OCI-LY3 (cell line): ENCODE data around the gene SLCO4A1.
A peak's percentile ranks its signal among the peaks of the same experiment; 100 is the strongest.

ENCODE experiments used
- H2AFZ ChIP-seq: fragments of 200-600, 300-600 bp; shearing (Covaris generic); 2 replicates; pipeline ENCODE4 v1.6.0; 2014; ENCODE audit warnings: antibody characterized with exemption, low read depth, low read length
- H3K27ac ChIP-seq: fragments of 200-600, 300-600 bp; sonication (generic); 2 replicates; pipeline ENCODE4 v1.5.1; 2014; ENCODE audit warnings: mild to moderate bottlenecking, low read length, moderate library complexity, mixed read lengths
- H3K27me3 ChIP-seq: fragments of 200-600, 300-600 bp; sonication (generic); 2 replicates; pipeline ENCODE4 v1.6.1; 2014; ENCODE audit warnings: low read depth, low read length, mixed read lengths
- H3K36me3 ChIP-seq: fragments of 200-600, 300-600 bp; sonication (generic); replicated peaks from 2 replicates; pipeline ENCODE3; 2014; ENCODE audit warnings: low read depth, low read length, mixed read lengths
- H3K4me1 ChIP-seq: fragments of 300-600, 200-600 bp; sonication (generic); 2 replicates; pipeline ENCODE4 v1.6.1; 2014; ENCODE audit warnings: low read length, mixed read lengths
- H3K4me2 ChIP-seq: fragments of 200-600, 300-600 bp; sonication (generic); 2 replicates; pipeline ENCODE4 v1.6.1; 2014; ENCODE audit warnings: low read length, mixed read lengths
- H3K4me3 ChIP-seq: fragments of 300-600, 200-600 bp; sonication (generic); 2 replicates; pipeline ENCODE4 v1.5.1; 2014; ENCODE audit warnings: antibody characterized with exemption, mild to moderate bottlenecking, low read length, moderate library complexity
- H3K79me2 ChIP-seq: fragments of 300-600, 200-600 bp; shearing (Covaris generic); 2 replicates; pipeline ENCODE4 v1.6.1; 2014; ENCODE audit warnings: mild to moderate bottlenecking, low read length, mixed read lengths
- H3K9ac ChIP-seq: fragments of 300-600, 200-600 bp; shearing (Covaris generic); 2 replicates; pipeline ENCODE4 v1.6.0; 2014; ENCODE audit warnings: mild to moderate bottlenecking, low read length, moderate library complexity
- H3K9me3 ChIP-seq: fragments of 200-600, 300-600 bp; shearing (Covaris generic); 2 replicates; pipeline ENCODE4 v1.6.1; 2014; ENCODE audit warnings: low read length, mixed read lengths; ENCODE audit not compliant: insufficient read depth
- H4K20me1 ChIP-seq: fragments of 200-600, 300-600 bp; sonication (generic); 2 replicates; pipeline ENCODE4 v1.6.1; 2016; ENCODE audit warnings: low read length, mixed read lengths; ENCODE audit not compliant: insufficient read depth
- EZH2phosphoT487 ChIP-seq: fragments of 200-600 bp; shearing (Covaris generic); IDR thresholded peaks from 2 replicates; pipeline ENCODE4 v1.6.1; 2018; ENCODE audit warnings: antibody characterized with exemption, mixed run types, low read depth
- TF ChIP-seq, protein P1 (sequence below): fragments of 200-600, 300-600 bp; sonication (generic); IDR thresholded peaks from 2 replicates; pipeline ENCODE4 v1.5.1; 2014; ENCODE audit warnings: antibody characterized with exemption, low read length, low read depth

The SLCO4A1 gene

DNA sequence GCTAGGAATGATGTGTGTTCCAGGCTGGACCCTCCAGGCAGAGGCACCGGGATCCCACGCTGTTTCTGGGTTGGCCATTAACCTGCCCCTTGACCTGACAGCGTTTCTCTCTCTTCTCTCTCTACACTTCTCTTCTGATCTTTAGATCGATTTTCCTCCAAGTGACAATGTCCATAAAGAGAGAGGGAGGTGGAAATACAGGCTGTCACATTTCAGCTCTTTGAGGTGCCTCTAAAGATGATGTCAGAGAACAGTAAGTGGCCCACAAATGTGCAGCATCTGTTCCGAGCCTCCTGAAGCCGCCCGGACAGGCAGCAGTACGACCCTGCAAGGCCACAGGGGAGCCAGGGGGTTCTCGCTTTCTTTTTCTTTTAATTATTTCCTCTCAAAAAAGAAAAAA lies 2.5 kb upstream of the SLCO4A1 start:
- peaks cover 6% of the 10 kb centered on the region for H3K36me3 ChIP-seq
- TF ChIP-seq, protein P1, sequence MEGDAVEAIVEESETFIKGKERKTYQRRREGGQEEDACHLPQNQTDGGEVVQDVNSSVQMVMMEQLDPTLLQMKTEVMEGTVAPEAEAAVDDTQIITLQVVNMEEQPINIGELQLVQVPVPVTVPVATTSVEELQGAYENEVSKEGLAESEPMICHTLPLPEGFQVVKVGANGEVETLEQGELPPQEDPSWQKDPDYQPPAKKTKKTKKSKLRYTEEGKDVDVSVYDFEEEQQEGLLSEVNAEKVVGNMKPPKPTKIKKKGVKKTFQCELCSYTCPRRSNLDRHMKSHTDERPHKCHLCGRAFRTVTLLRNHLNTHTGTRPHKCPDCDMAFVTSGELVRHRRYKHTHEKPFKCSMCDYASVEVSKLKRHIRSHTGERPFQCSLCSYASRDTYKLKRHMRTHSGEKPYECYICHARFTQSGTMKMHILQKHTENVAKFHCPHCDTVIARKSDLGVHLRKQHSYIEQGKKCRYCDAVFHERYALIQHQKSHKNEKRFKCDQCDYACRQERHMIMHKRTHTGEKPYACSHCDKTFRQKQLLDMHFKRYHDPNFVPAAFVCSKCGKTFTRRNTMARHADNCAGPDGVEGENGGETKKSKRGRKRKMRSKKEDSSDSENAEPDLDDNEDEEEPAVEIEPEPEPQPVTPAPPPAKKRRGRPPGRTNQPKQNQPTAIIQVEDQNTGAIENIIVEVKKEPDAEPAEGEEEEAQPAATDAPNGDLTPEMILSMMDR, result no peak
- no peak for TF ChIP-seq EZH2phosphoT487

GRCh38 chr20:62640870-62641269 lies 1.4 kb upstream of the SLCO4A1 start:
- Histone ChIP-seq H2AFZ (no peak overlapping the region), H3K36me3 (peaks cover 6% of the 10 kb centered on the region), H3K9me3 (no peaks in the 10 kb centered on the region), H3K4me1 (peaks cover 20% of the 10 kb centered on the region), H3K27me3 (peaks cover 23% of the 10 kb centered on the region; the same call in 1 of the 2 replicates), H3K27ac (no peak overlapping the region), H4K20me1 (peaks cover 28% of the 10 kb centered on the region), H3K4me3 (no peak overlapping the region), H3K4me2 (no peak overlapping the region), H3K9ac (no peak overlapping the region), H3K79me2 (peaks cover 34% of the 10 kb centered on the region)
- no peak for TF ChIP-seq EZH2phosphoT487

More for the DNA sequence above, 2.5 kb upstream of the SLCO4A1 start:
- H3K4me3 ChIP-seq, result no peak overlapping the region
- peaks cover 17% of the 10 kb centered on the region for H4K20me1 ChIP-seq
- H3K9ac ChIP-seq, result no peak overlapping the region
- no peak overlapping the region for H3K27ac ChIP-seq
- H3K27me3 ChIP-seq, result peaks cover 25% of the 10 kb centered on the region; the same call in 1 of the 2 replicates
- peaks cover 18% of the 10 kb centered on the region for H3K4me1 ChIP-seq
- H3K79me2 ChIP-seq, result peaks cover 23% of the 10 kb centered on the region
- H2AFZ ChIP-seq, result no peak overlapping the region
- H3K4me2 ChIP-seq, result no peak overlapping the region
- no peaks in the 10 kb centered on the region for H3K9me3 ChIP-seq

- peak overlapping the region; percentile 14 for H3K27ac ChIP-seq
- peak overlapping the region; percentile 25; the same call in 1 of the 2 replicates for H2AFZ ChIP-seq
- peaks cover 40% of the 10 kb centered on the region for H3K79me2 ChIP-seq
- TF ChIP-seq, protein P1, result no peak
- no peak for TF ChIP-seq EZH2phosphoT487
- peaks cover 26% of the 10 kb centered on the region for H3K4me1 ChIP-seq
- H3K36me3 ChIP-seq, result peaks cover 6% of the 10 kb centered on the region
- peak overlapping the region; percentile 88 for H3K4me2 ChIP-seq
- H3K9ac ChIP-seq, result peak overlapping the region; percentile 77
- H3K9me3 ChIP-seq, result no peaks in the 10 kb centered on the region
- peak overlapping the region; percentile 89 for H3K4me3 ChIP-seq
- H4K20me1 ChIP-seq, result peaks cover 34% of the 10 kb centered on the region
- peaks cover 21% of the 10 kb centered on the region; the same call in 1 of the 2 replicates for H3K27me3 ChIP-seq
These were observed 817 bp upstream of the SLCO4A1 start for GRCh38 chr20:62641321-62642050.

- Histone ChIP-seq H4K20me1 (peaks cover 48% of the 10 kb centered on the region), H3K27me3 (peaks cover 12% of the 10 kb centered on the region; the same call in 1 of the 2 replicates), H3K9me3 (no peaks in the 10 kb centered on the region), H3K4me3 (peak overlapping the region; percentile 89), H3K27ac (peak overlapping the region; percentile 23; the same call in 1 of the 2 replicates), H2AFZ (no peak overlapping the region), H3K36me3 (peaks cover 6% of the 10 kb centered on the region), H3K4me2 (peak overlapping the region; percentile 88), H3K79me2 (peaks cover 54% of the 10 kb centered on the region), H3K4me1 (peaks cover 34% of the 10 kb centered on the region), H3K9ac (peak overlapping the region; percentile 77)
- no peak for TF ChIP-seq EZH2phosphoT487
- TF ChIP-seq, protein P1, result no peak
These were observed 590 bp downstream of the SLCO4A1 start for GRCh38 chr20:62642666-62643520.
